HuH-7.5 (cell line): Measurements from ENCODE around the gene MSMB.
"Not testable (repeated sequence)": the region's sequence is repeated elsewhere in the genome, so short reads cannot be mapped to it uniquely, and the experiment has no call there.

Source experiments
- DNase-seq: peaks from one replicate; pipeline ENCODE4 v3.0.0; 2011; ENCODE audit warnings: low spot score

MSMB gene

DNA sequence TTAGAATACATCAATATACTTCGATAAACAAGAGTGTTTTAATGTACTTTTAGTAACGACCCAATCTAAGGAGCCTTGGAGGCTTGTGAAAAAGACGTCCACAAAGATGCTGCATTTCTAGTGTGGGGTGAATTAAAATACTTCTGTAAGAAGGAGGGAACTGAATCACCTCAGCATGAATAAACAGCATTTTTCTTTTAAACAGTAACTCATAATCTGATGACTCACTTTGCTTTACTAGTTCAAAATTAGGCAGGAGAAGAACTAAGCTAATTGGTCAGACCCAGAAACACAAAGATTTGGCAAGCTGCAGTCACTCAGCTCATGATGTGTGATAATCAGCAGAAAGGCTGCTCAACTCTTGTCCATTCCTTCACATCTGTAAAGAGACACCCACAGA lies 39.9 kb downstream of the MSMB start:
- DNase-seq: no peak

DNA sequence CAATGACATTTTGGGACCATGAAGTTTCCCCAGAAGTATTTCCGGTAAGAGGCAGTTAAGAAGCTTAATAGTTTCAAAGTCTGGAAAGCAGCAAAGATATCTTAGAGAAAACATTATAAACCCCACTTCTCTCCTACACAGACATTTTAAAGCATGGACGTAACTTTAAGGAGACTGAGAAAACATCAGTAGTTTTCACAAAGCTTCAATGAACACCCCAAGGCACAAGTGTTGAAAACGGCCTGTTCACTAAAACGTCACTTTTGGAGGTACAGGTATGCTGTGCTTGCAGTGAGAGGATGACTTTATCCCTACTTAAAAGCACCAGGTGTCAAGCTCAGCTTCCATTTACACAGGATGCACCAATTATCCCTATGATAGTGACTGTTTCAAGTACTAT lies 40.7 kb downstream of the MSMB start:
- DNase-seq: no peak

DNA sequence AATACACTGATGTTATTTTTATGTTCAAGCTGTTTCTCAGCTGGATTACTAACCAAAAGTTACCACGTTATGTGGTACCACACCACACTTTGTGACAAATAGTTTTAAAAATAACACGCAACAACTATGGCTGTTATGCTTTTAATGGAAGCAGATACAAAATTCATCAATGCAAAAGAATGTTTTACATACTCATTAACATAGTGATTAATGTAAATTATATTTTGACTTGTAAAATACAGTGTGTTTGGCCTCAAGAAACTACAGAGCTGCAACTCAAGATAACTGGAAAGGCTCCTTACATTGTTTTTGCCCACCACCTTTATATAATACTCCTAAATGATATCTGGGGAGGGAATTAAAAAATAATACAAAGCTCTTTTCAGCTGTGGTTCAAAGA lies 41.1 kb downstream of the MSMB start:
- DNase-seq: no peak

DNA sequence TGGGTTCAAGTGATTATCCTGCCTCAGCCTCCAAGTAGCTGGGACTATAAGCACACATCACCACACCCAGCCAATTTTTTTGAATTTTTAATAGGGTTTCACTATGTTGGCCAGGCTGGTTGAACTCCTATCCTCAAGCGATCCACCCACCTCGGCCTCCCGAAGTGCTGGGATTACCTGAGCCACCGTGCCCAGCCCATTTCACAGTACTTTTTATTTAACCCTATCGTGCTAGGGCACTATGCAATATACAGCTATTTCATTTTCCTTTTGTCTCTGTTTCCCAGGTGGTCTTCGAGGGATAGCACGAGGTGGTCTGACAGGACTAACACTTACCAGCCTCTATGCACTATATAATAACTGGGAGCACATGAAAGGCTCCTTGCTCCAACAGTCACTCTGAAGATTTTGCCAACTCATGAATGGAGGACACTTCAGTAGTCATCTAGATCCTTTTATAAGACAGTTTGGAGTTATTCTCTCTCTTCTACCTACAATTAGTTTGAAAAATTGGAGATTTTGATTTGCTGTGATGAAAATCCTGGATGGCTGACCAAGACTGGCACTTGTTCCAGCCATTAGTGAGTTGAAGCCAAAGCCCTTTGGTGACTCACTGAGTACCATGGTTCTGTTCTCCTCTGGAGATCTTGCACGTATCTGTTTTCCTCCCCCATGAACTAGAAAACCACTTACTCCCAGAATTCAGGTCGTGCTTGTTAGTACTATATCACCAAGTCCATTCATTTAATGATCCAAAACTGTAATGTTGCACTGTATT lies 43.0 kb downstream of the MSMB start:
- no peak for DNase-seq

DNA sequence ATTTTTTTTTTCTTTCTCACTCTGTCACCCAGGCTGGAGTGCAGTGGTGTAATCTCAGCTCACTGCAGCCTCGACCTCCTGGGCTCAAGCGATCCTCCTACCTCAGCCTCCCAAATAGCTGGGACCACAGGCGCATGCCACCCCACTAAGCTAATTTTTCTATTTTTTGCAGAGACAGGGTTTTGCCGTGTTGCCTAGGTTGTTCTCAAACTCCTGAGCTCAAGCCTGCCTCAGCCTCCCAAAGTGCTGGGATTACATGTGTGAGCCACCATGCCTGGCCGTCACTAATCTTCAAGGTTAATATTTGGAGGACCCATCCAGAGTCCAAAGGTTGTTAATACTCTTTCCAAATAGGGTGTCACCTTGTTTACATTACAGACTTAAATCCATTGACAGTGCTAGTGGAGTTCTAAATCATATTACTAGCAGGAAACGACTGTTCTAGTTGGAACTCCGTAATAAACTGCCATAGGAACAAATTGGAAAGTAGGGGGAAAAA lies 43.8 kb downstream of the MSMB start:
- DNase-seq: not testable (repeated sequence)

DNA sequence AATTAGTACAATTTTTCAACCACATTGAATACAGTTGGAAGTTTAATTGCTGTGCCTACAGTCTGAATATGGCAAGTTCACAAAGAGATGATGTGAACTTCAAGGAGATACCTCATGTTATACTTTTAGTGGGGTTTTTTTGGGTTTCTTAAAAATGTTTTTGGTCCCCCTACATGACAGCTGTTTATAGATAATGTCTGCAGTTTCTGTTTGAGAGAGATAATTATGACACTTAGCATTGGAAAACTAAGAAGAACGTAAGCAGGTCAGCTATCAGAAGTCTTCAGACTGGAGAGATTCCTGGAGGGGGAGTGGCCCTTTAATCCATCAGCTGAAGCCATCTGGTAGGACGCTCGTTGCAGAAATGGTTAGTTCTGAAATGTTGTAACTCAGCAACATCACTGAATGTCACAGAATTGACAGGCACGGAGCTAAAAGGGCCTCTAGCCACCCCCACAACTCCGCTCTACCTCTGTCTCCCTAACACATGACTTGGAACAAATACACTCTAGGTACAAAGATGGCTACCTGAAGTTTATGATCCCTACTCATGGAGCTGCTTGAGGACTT lies 44.8 kb downstream of the MSMB start:
- no peak for DNase-seq

DNA sequence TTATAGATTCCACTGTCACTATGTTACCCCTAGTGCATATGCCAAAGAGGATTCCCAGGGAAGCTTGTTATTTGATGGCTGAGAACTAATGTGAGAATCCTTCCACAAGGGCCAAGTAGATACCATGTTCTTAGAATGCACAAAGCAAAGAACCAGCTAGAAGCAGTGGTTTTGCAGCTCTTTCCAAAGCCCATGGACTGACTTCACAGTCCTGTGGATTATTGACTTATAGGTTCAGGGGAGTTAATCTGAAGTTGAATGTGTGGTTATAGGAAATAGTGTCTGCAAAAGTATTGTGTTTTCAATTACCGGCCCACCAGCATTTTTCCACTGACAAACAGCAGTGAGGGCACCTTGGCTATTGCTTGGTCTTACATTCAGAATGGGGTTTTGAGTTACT lies 45.5 kb downstream of the MSMB start:
- DNase-seq: no peak

DNA sequence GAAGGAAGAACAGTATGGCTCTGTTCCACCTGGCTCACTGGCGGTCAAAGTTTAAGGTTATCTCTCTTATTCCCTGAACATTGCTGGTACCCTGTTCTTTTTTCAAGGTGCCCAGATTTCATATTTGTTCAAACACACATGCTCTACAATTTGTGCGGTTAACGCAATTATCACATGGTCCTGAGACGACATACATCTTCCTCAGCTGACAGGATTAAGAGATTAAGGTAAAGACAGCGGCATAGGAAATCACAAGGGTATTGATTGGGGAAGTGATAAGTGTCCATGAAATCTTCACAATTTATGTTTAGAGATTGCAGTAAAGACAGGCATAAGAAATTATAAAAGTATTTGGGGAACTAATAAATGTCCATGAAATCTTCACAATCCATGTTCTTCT lies 46.1 kb downstream of the MSMB start:
- not testable (repeated sequence) for DNase-seq

DNA sequence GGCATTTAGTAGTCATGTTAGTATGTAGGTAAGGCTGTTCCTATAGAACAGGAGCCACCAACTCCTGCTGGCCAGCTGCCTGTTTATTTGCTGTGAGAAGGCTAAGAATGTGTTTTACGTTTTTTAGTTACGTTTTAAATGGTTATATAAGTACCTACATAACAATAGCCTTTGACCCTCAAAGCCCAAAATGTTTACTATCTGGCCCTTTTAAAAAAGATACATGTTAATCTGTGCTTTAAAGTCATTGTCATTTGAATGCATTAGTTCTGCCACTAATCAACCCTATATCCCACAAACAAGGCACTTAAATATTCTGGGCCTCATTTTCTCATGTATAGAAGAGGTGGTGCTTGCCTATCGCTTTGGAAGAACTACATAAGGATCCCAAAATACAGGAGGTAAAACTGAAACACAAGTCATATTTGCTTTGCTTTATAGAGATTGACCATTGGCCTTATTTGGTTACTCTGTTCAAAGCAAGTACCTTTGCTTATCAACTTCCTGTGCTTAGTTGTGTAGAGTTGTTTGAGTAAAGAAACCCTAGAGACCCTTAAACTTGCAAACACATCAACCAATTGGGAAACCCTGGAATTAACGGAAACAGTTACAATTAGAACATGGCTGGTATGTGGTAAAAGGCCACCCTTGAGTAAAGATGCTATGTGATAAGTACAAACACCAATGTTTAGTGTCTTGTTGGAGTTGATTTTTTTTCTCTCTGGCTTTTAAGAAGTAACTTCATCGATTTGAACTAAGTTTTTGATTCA lies 47.9 kb downstream of the MSMB start:
- DNase-seq: no peak

DNA sequence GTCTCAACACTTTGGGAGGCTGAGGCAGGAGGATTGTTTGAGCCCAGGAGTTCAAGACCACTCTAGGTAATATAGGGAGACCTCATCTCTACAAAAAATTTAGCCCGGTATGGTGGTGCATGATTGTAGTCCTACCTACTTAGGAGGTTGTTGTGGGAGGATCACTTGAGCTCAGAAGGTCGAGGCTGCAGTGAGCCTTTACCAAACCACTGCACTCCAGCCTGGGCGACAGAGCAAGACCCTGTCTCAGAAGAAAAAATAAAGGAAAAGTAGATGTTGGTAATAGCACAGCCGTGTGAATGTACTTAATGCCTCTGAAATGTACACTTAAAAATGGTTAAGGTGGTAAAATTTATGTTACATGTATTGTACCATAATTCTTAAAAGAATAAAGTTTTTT lies 48.5 kb downstream of the MSMB start:
- DNase-seq: no peak

DNA sequence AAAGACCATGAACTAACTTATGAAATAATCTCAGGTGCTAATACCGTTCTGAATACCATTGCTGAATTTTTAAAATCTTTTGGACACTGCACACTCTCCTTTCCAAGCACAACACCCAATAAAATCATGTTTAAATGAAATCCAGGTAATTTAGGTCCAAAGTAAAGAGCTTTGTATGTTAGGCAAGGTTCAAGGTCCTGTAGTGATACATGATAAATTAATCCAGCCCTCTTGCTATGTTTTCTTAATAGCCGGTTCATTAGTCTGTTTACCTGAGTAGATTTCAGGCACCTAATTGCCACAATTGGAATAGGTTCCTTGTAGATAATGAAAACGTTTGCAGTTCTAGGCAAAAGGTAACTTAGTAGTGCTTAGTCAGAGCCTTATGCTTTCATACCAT lies 60.5 kb downstream of the MSMB start:
- DNase-seq: not testable (repeated sequence)

DNA sequence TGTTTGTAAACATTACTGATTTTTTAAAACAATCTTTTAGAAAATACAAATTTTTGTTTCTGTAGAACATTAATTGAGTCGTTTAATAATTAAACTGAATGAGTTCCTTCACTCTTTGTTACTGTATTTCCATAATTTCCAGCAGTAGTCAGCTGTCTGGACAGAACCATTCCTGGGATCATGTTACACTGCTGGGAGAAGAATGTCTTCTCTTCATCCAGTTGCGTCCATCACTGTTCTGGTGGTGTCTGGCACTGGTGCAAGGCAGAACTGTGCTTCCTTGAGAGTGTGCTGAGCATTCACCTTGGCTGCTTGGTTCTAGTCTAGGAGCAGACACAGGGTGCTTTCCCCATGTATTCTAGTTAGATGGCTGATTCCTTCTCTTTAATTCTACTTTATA lies 61.6 kb downstream of the MSMB start:
- DNase-seq: not testable (repeated sequence)

DNA sequence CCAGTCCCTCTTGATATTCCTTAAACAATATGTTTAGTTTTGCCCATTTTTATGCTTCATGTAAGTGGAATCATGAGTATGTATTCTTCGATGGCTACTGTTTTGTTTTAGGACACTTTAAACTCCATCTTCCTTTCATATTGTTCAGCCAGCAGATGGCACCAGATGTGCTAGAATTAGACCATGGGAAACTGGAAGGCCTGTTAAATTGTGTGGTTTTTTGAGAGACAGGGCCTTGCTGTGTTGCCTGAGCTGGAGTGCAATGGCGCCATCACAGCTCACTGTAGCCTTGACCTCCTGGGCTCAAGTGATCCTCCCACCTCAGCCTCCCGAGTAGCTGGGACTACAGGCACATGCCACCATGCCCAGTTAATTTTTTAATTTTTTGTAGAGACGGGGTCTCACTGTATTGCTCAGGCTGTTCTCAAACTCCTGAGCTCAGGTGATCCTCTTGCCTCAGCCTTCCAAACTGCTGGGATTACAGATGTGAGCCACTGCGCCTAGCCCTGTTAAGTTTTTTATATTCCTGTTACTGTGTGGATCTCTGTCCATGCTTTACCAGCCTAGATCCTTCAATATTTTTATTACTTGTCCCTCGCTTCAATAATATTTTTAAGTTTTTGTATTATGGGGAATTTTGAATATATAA lies 62.4 kb downstream of the MSMB start:
- not testable (repeated sequence) for DNase-seq
